ENCODE results near the gene DTNB. TPM values are rescaled to one million over a fixed set of nuclear protein-coding genes. Genes with fewer than 3 reads are reported as not detected.

The DTNB gene
- total RNA-seq, 2 donors from 2014 or later: 6.1 to 7.0 TPM

GRCh38 chr2:25333981-25334380 is 339.4 kb downstream of the DTNB start:
- intact Hi-C loops (cut with DNase I): no loop called here
- no peak for ATAC-seq
- no peak for DNase-seq

GRCh38 chr2:25332571-25332970 is 340.8 kb downstream of the DTNB start:
- ATAC-seq: peak; percentile 64 to 71
- DNase-seq: no peak
- intact Hi-C loops (cut with DNase I): no loop called here

- ATAC-seq: peak in 1 of 2 donors; percentile 7
- no peak for DNase-seq
- intact Hi-C loops (cut with DNase I): no loop called here
Measured at GRCh38 chr2:25331686-25332365, 341.6 kb downstream of the DTNB start.

GRCh38 chr2:25330937-25331336 is 342.4 kb downstream of the DTNB start:
- DNase-seq: no peak
- intact Hi-C loops (cut with DNase I): no loop called here

GRCh38 chr2:25330273-25330672 is 343.1 kb downstream of the DTNB start:
- intact Hi-C loops (cut with DNase I): no loop called here
- no peak for DNase-seq
- no peak for ATAC-seq

More at GRCh38 chr2:25330937-25331336, 342.4 kb downstream of the DTNB start:
- no peak for ATAC-seq

- peak in 1 of 2 donors; percentile 12 for ATAC-seq
- DNase-seq: peak; percentile 21
Measured at GRCh38 chr2:25328152-25329085, 345.0 kb downstream of the DTNB start.

More at GRCh38 chr2:25328152-25329085, 345.0 kb downstream of the DTNB start:
- intact Hi-C loops (cut with DNase I): no loop called here

Small RNA genes within 50 kb of the gene (microRNA-seq; reads per million reads assigned to microRNA genes)
- gene MIR1301: 70.0 to 74.8 reads per million in 2 donors

Other genes starting within 250 kb of the DTNB start
- gene ASXL2, start 204.9 kb upstream of the DTNB start, total RNA-seq: 10 to 100 TPM; 21.7 to 22.2 TPM

Data from left cardiac atrium (tissue), 4 donors.